ENCODE results near the gene DDAH2. TPM values are rescaled to one million over a fixed set of nuclear protein-coding genes. Genes with fewer than 3 reads are reported as not detected.
A peak's percentile ranks its signal among the peaks of the same experiment; 100 is the strongest.

The DDAH2 gene, protein sequence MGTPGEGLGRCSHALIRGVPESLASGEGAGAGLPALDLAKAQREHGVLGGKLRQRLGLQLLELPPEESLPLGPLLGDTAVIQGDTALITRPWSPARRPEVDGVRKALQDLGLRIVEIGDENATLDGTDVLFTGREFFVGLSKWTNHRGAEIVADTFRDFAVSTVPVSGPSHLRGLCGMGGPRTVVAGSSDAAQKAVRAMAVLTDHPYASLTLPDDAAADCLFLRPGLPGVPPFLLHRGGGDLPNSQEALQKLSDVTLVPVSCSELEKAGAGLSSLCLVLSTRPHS
- total RNA-seq (2014; rRNA removed; shearing (Covaris generic)), result 134 and 166 TPM in 2 replicates

DNA sequence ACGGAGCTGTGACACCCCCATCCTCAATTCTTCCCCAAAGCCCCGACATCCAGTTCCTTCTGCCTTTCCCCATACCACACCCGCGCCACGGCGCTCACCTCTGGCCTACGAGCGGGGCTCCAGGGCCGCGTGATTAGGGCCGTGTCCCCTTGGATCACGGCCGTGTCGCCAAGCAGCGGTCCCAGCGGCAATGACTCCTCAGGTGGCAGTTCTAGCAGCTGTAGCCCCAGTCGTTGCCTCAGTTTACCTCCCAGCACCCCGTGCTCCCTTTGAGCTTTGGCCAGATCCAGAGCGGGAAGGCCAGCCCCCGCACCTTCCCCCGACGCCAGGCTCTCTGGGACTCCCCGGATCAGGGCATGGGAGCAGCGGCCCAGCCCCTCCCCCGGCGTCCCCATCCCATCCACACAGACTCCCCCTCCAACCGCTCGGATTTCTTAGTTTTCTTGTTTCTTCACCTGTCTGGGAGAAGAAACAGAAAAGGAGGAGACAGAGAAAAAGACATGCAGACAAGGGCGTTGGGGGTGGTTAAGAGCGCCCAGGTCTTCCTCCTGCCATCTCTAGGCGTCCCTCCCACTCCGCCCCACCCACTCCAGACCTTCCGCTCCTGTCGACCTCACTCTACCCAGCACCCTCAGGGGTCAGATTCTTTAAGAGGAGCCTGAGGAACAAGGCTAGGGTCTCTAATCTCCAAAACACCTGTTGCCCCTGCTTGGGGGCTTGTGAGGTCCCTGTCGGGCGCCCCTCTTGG lies at the start of gene DDAH2:
Gene DDAH2, minus strand, starts transcription at position 533 of the 748 bp plus-strand sequence. Its CDS starts 138 bp downstream, at position 395.
- no peak for DNase-seq (ENCODE audit: low spot score)

DNA sequence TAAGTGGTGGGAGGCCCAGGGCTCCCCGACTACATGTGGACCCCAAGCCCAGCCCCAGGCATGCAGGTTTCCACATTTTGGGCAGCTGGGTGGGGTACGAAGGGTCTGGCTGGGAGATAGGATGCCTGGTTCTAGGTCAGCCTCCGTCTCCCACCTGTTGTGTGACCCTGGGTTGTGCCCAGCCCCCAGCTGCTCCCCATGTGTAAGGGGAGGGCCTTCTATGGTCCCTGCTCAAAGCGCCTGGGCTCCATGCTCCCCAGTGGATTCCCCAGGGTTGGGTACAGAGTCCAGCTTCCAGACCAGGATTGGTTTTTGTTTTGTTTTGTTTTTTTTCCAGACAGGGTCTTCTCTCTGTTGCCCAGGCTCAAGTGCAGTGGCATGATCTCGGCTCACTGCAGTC lies 49.1 kb upstream of the DDAH2 start:
- DNase-seq (ENCODE audit: low spot score), result no peak

DNA sequence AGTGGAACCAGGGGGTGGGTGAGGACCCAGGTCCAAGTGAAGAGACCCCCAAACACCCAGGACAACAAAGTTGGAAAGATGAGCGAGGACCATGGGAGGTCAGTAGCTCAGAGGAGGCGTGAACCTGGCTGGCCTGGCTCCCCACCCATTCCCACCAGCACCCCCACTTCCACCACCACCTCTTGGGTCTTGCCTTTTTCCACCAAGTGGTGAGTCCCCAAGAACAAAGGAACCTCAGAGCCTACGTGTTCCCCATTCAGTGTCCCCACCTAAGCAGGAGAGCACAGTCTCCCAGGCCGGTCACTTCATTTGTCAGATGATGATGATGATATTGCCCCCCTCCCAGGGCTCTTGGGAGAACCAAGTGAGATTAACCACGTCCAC lies 48.6 kb upstream of the DDAH2 start:
- no peak for DNase-seq (ENCODE audit: low spot score)

DNA sequence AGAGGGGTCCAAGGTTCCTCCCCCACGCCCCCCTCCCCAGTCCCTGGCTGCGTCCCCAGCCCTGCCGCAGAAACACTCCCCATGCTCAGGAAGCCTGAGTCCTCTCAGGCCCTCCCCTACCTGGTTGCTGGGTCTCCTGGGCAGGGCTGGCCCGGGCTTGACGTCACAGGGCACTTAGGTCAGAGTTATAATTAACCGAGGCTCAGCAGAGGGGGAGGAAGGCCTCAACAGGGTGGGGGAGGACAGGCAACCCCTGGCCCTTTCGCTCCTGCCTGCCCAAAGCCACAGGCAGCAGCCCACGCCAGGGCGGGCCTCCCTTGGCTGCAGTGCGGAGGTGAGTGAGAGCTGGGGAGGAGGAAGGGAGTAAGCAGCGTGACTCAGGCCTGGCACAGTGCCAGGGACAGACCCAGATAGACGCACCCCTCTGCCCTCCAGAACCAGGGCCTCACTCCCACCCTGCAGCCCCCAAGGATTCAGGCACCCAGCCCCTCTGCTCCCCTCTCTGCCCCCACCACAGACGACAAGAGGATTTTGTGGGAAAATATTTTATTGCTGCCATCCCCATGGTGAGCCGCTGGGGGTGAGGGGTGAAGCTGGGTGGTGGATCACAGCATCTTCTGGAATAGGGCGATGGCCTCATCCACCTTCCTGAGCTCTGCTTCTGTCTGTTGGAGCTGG lies 48.0 kb upstream of the DDAH2 start, which contains the start of gene VWA7:
Gene VWA7, minus strand, starts transcription at position 340 of the 678 bp plus-strand sequence. CDS start 549 bp downstream, outside the sequence.
- DNase-seq (ENCODE audit: low spot score), result peak; percentile 80

DNA sequence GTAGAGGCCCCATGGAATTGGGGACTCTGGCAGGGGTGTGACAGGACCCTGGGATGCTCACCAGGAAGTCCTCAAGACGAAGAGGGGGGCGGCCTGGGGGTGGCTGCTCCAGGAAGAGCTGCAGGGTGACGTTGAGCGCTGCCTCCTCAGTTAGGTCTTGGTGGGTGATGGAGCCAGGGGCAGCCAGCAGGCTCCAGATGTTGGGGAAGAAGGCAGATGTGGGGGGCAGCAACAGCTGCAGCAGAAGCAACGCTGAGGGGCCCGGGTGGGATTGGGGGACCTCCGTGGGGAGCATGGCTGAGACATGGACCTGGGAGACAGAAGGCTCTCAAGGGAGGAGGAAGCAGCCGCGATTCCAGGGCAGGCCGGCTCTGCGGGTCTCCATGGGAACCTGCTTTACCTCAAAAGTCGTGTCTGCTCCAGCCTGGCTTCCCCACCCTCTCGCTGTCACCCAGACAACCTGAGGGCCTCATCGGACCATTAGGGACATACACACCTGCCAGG lies 47.4 kb upstream of the DDAH2 start:
- DNase-seq (ENCODE audit: low spot score), result no peak

DNA sequence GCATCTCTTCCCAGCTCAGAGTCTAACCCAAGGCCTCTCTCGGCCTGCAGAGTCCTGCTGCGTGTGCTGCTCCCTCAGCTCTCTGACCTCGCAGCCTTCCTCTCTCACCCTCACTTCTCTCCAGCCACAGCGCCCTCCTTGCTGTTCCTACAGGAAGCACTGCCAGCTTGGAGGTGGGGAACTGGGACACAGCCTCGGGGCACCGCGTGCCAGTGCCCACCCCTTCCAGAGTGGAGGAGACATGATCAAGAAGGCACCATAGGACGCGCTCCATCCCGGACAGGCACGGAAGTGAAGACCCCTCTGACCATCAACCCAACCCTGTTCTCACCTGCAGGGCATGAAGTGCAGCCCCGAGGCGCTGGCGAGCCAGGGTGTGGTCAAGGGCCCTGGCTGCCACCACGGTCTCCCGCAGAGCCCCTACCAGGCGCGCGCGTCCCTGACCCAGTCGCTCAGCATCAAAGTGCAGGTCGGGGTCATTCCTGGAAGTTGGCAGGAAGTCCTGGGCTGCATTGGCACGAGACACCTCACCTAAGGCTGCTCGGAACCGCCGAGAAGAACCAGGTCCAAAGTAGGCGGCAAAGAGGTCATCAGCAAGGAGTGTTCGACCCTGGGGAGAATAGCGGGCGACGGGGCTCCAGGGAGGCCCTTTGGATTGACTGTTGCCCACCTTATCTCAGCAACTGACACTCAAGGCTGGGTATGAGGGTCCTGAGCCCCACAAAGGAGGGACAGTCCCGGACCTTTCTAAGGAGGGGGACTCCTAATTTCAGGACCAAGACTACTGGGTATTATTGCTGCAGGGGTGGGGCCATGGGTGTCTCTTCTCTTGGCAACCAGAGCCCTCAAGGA lies 46.8 kb upstream of the DDAH2 start:
- no peak for DNase-seq (ENCODE audit: low spot score)

DNA sequence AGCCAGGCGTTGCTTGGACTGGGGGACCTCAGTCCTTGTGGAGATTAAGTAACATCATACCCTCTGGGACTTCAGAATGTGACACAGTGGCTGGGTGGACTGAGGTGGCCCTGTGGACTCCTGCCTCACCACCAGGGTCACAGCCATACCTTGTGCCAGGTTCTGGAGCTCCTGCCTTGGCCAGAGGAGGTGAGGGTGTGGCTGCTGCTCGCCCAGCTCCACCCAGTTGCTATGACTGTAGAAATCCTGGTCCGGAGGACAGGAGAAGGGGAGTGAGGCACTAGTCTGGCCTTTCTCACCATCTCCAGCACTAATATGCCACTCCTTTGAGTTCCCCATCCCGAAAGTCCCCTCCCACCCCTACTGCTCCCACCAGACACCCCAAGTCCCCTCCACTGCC lies 46.1 kb upstream of the DDAH2 start:
- no peak for DNase-seq (ENCODE audit: low spot score)

DNA sequence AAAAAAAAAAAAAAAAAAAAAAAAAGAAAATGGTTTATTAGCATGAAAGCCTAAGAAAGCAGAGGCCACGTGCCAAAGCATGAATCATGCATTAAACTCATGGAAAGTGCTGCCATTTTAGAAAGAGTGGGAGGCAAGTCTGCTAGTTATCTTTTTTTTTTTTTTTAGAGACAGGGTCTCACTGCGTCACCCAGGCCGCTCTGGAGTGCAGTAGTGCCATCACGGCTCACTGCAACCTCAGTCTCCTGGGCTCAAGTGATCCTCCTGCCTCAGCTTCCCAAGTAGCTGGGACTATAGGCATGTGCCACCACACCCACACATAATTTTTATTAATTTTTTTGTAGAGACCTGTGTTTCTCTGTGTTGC lies 42.9 kb upstream of the DDAH2 start:
- DNase-seq (ENCODE audit: low spot score), result peak; percentile 41

DNA sequence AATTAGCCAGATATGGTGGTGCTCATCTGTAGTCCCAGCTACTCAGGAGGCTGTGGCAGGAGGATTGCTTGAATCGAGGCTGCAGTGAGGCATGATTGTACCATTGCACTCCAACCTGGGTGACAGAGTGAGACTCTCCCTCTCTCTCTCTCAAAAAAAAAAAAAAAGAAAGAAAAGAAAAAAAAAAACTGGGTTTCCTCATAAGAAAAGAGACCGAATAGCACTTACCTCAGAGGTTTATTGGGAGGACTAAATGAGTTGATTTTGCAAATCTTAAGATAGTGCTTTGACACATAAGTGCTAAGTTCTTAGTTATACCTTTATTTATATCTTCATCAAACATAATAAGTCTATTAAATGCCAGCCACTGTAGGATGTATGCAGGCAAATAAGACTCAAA lies 41.8 kb upstream of the DDAH2 start:
- DNase-seq (ENCODE audit: low spot score), result no peak

DNA sequence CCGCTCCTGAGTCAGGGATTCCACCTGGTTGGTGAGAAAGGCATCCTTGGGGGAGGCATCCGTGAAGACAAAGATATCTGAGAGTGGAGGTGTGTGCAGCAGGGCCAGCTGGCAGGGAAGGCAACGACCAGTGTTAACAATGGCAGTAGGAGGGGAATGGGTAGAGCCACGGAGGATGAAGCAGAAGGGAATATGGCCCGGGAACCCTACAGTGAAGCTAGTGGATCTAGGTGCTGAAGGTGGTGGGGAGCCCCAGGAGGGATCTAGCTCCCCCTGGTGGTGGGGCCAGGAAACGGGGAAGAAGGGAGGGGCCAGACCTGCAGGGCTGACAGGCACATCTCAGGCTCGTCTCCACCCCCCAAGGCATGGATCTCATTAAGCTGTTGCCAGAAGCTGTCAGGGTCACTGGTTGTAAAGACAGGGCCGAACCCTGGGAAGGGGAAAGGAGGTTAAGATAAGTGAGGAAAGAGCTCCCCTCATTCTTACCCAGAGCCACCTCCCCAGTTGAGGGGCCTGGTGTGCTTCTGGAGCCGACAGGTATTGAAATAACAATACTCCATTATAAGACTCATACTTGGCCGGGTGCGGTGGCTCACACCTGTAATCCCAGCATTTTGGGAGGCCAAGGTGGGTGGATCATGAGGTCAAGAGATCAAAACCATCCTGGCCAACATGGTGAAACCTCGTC lies 40.7 kb upstream of the DDAH2 start:
- peak; percentile 54 for DNase-seq (ENCODE audit: low spot score)

DNA sequence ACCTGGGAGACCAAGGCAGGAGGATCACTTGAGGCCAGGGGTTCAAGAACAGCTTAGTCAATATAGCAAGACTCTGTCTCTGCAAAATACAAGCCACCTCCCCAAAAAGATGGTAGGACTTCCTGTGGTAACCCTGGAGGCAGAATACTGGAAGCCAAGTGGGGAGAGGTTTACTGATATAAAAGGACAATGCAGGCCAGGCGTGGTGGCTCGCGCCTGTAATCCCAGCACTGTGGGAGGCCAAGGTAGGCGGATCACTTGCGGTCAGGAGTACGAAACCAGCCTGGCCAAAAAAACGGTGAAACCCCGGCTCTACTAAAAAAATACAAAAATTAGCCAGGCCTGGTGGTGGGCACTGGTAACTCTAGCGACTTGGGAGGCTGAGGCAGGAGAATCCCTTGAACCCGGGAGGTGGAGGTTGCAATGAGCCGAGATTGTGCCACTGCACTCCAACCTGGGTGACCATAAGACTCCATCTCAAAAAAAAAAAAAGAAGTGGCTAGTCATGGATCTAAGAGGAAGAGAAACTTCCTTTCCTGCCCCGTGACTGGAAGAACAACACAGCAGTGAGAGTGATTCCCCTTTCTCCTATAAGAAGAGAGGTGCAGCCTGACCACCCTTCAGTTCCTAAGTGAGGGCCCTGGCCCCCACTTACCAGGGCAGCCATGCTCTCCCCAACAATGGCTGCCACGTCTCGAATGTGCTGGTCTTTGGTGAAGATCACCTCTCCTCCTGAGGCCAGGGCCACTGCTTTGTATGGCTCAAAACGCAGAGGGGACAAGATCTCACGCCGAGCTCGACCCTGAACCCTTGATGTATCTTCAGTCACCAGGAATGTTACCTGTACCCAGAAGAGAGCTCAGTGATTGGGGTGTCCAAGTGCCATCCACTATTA lies 39.5 kb upstream of the DDAH2 start:
- no peak for DNase-seq (ENCODE audit: low spot score)

DNA sequence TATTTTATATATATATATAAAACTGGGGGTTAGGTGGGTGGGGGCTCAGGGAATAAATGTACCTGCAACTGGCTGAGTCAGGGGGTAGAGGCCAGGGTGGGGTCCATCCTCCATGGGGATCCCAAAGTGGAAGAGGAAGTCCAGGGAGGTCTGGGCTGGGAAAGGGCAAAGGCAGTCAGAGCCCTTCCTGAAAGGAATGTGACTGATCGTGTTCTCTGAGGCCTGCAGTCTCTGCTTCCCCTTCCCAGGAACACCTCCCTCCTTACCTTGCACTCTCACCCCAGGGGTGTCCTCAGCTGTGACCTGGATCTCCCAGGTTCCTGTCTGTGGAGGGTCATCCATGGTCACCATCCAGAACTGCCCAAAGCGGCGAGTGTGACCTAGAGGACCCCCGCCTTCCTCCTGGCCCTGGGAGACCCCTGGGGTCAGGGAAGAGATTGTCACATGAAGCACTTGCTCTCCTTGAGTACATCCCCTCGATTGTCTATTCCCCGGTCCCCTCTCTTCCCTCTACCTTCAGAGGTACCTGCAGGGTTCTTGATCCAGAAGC lies 38.1 kb upstream of the DDAH2 start:
- DNase-seq (ENCODE audit: low spot score), result no peak

DNA sequence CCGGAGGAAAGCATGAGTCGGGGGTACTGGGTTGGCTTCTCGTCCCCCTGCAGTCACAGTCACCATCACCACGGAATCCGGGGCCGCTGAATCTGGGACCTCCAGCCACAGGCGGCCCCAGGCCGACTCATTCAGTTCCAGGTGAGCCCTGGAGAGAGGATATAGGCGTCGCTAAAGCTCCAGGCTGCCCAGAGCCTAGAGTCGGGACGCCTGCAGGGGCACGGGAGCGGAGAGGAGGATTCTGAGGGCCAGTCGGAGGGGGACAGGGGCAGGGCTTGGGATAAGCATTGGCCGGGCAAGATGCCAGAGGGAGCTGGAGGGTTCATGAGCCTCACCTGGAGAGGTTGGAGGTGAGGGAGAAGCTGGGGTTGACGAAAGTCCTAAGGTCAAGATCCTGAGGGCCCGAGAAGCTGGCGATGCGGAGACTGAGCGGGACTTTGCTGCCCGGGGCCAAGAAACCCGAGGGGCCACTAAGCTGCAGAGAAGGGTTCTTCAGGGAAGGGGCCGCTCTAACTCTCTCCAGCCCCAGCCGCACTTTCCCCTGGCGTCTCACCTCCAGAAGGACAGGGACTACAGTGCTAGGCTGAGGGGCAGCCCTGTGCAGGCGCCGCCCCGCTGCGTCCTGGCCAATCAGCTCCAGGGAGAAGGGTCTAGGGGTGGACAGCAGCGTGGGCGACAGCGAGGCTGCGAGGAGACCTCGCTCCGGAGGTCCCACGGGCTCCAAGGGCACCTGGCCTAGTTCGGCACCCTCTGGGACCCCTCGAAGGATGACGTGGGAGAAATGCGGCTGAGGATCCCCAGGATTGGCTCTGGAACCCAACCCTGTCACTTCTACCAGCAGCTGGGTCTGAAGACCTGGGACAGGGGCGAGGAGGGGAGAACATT lies 37.1 kb upstream of the DDAH2 start:
- DNase-seq (ENCODE audit: low spot score), result no peak

DNA sequence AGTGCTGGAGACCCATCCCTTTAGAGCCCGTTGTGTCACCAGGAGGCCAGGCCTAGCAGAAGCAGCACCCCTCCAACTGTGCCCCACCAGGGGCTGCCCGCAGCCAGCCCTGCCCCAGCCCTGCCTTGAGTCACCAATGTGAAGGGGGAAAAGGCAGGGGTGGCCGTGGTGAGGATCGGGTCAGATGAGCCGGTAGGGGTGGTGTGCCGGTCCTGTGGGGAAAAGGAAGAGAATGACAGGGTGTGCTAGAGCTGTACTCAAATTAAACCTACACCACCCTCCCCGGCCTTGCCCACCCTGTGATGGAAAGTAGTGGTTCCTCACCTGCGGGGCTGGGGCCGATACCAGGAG lies 36.4 kb upstream of the DDAH2 start:
- DNase-seq (ENCODE audit: low spot score), result no peak

DNA sequence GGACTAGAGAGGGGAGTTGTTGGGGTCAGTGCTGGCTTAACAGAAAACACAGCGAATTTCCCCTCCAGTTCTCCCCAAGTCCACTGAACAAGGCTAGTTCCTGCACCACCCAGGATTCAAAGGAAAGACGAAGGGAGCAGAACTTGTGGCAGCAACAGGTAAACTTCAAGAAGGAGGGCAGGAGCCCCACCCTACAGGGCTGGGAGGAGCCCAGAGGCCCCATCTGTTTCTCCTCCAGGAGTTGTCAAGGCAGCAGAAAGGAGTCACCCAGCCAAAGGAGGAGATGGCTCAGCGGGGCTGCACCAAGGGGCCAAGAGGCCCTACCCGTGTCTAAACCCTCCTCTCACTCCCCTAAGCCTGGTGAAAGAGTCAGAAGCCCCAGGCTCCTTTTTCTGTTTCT lies 35.1 kb upstream of the DDAH2 start:
- no peak for DNase-seq (ENCODE audit: low spot score)

DNA sequence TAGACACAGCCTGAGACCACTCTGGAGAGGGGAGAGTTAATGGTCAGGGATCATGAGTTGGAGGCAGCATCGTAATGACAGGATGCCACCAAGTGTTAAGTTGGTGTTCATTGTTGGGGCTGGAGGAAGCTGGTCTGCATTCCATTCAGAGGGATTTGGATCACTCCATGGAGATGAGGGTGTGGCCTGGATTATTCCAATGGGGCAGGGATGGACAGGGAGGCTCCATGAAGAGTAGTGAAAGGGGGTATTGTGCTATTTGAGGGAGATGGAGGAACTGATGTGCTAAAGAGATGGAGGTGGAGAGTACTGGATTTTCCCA lies 34.5 kb upstream of the DDAH2 start:
- DNase-seq (ENCODE audit: low spot score), result peak; percentile 75

DNA sequence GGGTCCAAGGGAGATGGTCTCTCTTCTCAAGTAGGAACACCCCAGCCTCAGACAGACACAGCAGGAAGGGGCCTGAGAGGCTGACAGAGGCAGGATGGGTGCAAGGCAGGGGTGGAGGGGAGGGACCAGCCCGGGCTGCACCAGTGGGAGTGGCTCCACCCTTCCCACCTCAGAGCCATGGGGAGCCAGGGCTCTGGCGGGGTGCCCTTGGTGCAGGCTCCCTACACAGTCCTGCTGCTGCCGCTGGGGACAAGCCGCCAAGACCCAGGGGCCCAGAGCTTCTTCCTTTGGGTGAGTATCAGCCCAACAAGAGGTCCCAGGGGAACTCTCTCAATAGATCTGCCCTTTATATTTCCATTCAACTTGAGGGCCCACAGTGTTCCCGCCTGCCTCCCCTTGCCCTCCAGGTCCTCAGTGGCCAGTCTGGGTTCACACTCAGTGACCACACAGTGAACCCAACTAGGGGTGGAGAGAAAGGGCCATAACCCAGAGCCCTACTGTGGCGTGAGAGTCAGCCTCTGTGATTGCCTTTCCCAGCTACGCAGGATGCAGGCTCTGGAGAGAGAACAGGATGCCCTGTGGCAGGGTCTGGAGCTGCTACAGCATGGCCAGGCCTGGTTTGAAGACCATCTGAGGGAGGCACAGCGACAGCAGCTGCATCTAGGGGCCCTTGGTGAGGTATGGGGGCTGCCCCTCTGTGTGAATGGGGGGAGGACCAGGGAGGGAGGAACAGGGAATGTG lies 33.9 kb upstream of the DDAH2 start:
- no peak for DNase-seq (ENCODE audit: low spot score)

DNA sequence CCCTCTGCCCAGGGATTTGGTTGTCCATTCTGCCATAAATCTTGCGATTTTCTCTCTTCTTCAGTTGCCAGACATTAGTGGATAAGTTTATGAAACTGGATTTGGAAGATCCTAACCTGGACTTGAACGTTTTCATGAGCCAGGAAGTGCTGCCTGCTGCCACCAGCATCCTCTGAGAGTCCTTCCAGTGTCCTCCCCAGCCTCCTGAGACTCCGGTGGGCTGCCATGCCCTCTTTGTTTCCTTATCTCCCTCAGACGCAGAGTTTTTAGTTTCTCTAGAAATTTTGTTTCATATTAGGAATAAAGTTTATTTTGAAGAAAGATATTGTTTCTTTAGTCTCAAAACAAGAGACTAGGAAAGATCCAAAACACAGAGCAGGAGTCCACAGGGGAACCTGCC lies 33.3 kb upstream of the DDAH2 start, which contains the start of gene SAPCD1:
Gene SAPCD1, plus strand, starts transcription at position 301 of the 400 bp plus-strand sequence. CDS start 399 bp downstream, outside the sequence.
- DNase-seq (ENCODE audit: low spot score), result no peak
